Measurements from ENCODE around the gene PLCB3. TPM values are rescaled to one million over a fixed set of nuclear protein-coding genes. Genes with fewer than 3 reads are reported as not detected.

Gene PLCB3
- total RNA-seq, 1 experiment from 2014 or later = 80.2 TPM

- Histone ChIP-seq H3K23ac (ENCODE audit: insufficient read length, low read depth, low read length) (no peak overlapping the region), H3K18ac (ENCODE audit: insufficient read length, low read depth, low read length) (no peak overlapping the region), H3T11ph (ENCODE audit: low read length) (no peak overlapping the region), H3K27me3 (ENCODE audit: insufficient read depth, low read length) (no peaks in the 10 kb centered on the region), H2BK120ac (ENCODE audit: low read depth, low read length, poor library complexity, severe bottlenecking) (no peak overlapping the region), H2BK12ac (ENCODE audit: insufficient read length, low read depth, low read length) (no peak overlapping the region), H3K79me2 (ENCODE audit: insufficient read depth, low read length) (no peaks in the 10 kb centered on the region), H3K14ac (ENCODE audit: insufficient read depth, low read length) (no peak overlapping the region; the same call in 1 of the 2 replicates), H4K91ac (ENCODE audit: insufficient read length, low read depth, low read length) (no peak overlapping the region), H4K5ac (ENCODE audit: insufficient read length, low read depth, low read length) (no peak overlapping the region), H3K4me1 (ENCODE audit: insufficient read depth, low read length) (0 out of 2 replicates have a peak, but pooled peaks cover 3% of the 10 kb centered on the region), H2AK5ac (ENCODE audit: insufficient read length, low read length) (no peak overlapping the region), H3K4me2 (ENCODE audit: insufficient read depth, insufficient read length, low read length) (peak overlapping the region; percentile 50), H4K20me1 (ENCODE audit: control insufficient read depth, insufficient read depth, insufficient read length) (no peaks in the 10 kb centered on the region), H3K27ac (ENCODE audit: insufficient read length, low read depth, low read length) (no peak overlapping the region), H2BK15ac (ENCODE audit: low read depth, low read length) (no peak overlapping the region), H4K8ac (replicated peaks; ENCODE audit: insufficient read length, low read depth, low read length) (no peak overlapping the region), H3K56ac (ENCODE audit: insufficient read length, low read depth, low read length) (no peak overlapping the region), H3K9ac (ENCODE audit: extremely low read depth, insufficient read length, low read length) (no peak overlapping the region), H3K9me3 (ENCODE audit: control insufficient read depth, low read depth, low read length) (no peaks in the 10 kb centered on the region), H3K23me2 (ENCODE audit: insufficient read length, low read depth, low read length, poor library complexity, severe bottlenecking) (peaks cover 17% of the 10 kb centered on the region), H2BK5ac (ENCODE audit: insufficient read length, low read length) (no peak overlapping the region), H3K4ac (ENCODE audit: low read depth, low read length) (no peak overlapping the region), H2BK20ac (ENCODE audit: low read depth, low read length, poor library complexity, severe bottlenecking) (no peak overlapping the region), H2AFZ (ENCODE audit: low read length) (no peak overlapping the region), H3K79me1 (ENCODE audit: insufficient read depth, low read depth, low read length, poor library complexity, severe bottlenecking) (no peaks in the 10 kb centered on the region)
- no peaks in the 10 kb centered on the region for H3K27me3 Mint-ChIP-seq (ENCODE audit: low read depth)
- H3K36me3 Mint-ChIP-seq (ENCODE audit: insufficient read depth in 1 of 3, low read depth in 3 of 3) = peaks cover 0 to 15% (median 14%) of the 10 kb centered on the region in 3 experiments; a peak in 4 of 7 replicates
- peak overlapping the region; percentile 47 to 70 (median 55); a peak in 4 of 7 replicates for H3K27ac Mint-ChIP-seq
- H3K4me3 Mint-ChIP-seq = peak overlapping the region; percentile 80 to 91
- H3K9me3 Mint-ChIP-seq = no peaks in the 10 kb centered on the region
- WGBS (ENCODE audit: extremely low coverage, insufficient read length, low lambda C conversion rate) = no CpG with 5 or more reads among the region's 22 CpGs
- no peak for TF ChIP-seq CTCF (conservative IDR thresholded peaks at IDR 0.05)
- H3K4me1 Mint-ChIP-seq = peaks cover 20 to 23% of the 10 kb centered on the region in 2 experiments
- no peak for DNase-seq
Observed at GRCh38 chr11:64224891-64225607, 26.3 kb upstream of the PLCB3 start.

Data from H9 (cell line).